H1 (cell line): ENCODE data around the gene UTP3. TPM values are rescaled to one million over a fixed set of nuclear protein-coding genes. Genes with fewer than 3 reads are reported as not detected.

Source experiments
- BRCA1 ChIP-seq: IDR thresholded peaks from 2 replicates; pipeline ENCODE4 v1.6.1; 2012; ENCODE audit warnings: low read depth, low read length, improper control_type of control experiment
- CHD7 ChIP-seq: fragments of 300-600 bp; sonication (generic); IDR thresholded peaks from 2 replicates; pipeline ENCODE4 v1.7.1; 2012; ENCODE audit warnings: low read length, moderate library complexity, mild to moderate bottlenecking, inconsistent platforms; ENCODE audit not compliant: insufficient replicate concordance
- EGR1 ChIP-seq: IDR thresholded peaks from 2 replicates; pipeline ENCODE4 v1.6.1; 2011; ENCODE audit warnings: low read depth, low read length, borderline replicate concordance
- PHF8 ChIP-seq: fragments of 200-600 bp; sonication (generic); conservative IDR thresholded peaks from 2 replicates; pipeline ENCODE4 v1.7.1; 2012; ENCODE audit warnings: low read depth, mild to moderate bottlenecking, inconsistent platforms, low read length, moderate library complexity
- polyA plus RNA-seq, 7 experiments: library from polyadenylated mRNA; depleted of rRNA in 3 of 7; stranded (reverse) in 5 of 7; unstranded in 2 of 7; fragments of >200 nt in 5 of 7; fragments of 200-250 nt in 2 of 7; gene quantifications; 1 replicate in 5 of 7; 2 replicates in 1 of 7; 4 replicates in 1 of 7; pipeline versions ENCODE4 v1.2.1 to v1.2.3, GENCODE V29; 2011 to 2013; ENCODE audit warnings: missing spikeins in 2 of 7, mixed read lengths in 2 of 7
- total RNA-seq: library from RNA; stranded (reverse); fragmentation: NEBNext Ultra II Directional; extraction: Animal tissue kit (Norgen Biotek cat#: 25700); gene quantifications from 2 replicates; pipeline ENCODE4 v1.2.1, GENCODE V29; 2021

The UTP3 gene
- total and polyA plus RNA-seq, 2 of the 8 experiments (the other 6 are each of a cell fraction or from before 2014, with no cell fraction given) = 11.2 to 51.3 TPM

GRCh38 chr4:70709611-70710205 is 21.4 kb downstream of the UTP3 start (continued):
- TF ChIP-seq CHD7 = no peak
- TF ChIP-seq PHF8 = no peak
- TF ChIP-seq EGR1 = no peak
- TF ChIP-seq BRCA1 = no peak
